HG02642 (cell line): ENCODE data around the gene ISL2.

Source experiments
- ATAC-seq: cut with Tn5 transposase; IDR thresholded peaks from one replicate; pipeline ENCODE4 v1.9.1; 2021; ENCODE audit warnings: mild to moderate bottlenecking; ENCODE audit not compliant: unreplicated experiment, poor library complexity

The ISL2 gene

GRCh38 chr15:76341366-76342057 is 4.9 kb downstream of the ISL2 start:
- no peak for ATAC-seq

GRCh38 chr15:76342058-76342381 is 5.4 kb downstream of the ISL2 start:
- ATAC-seq, result no peak

GRCh38 chr15:76342382-76343201 is 6.0 kb downstream of the ISL2 start:
- no peak for ATAC-seq

DNA sequence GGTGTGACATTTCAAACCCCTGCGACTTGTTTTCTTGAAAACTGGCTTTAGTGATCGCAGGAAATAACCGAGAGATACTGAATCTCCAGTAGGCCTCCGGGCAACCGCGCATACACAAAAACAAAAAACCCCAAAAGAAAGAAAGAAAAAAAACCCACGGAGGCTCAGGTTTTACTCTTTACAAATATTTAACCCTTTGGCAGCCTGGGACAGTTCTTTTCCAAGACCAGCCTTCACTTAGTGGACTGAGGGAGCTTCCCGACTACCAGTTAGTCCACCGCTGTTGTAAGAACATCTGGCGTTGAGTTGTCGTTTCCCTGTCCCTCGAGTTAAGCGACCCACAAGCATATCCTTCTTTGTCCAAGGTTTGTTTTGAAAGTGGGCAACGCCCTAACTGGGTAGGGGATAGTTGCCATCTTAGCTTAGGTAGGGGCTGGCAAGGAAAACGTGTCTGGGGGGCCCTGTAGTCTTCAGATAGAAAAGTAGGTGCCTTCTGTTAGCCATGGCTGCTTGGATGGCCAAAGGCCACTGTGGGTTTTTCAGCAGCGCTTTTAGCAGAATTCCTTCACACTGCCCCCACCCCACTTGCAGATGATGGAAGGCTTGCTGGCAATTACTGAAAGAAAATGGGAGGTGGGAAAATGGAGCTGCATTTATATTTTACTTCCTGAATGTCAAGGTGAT is 6.9 kb downstream of the ISL2 start:
- ATAC-seq, result no peak

DNA sequence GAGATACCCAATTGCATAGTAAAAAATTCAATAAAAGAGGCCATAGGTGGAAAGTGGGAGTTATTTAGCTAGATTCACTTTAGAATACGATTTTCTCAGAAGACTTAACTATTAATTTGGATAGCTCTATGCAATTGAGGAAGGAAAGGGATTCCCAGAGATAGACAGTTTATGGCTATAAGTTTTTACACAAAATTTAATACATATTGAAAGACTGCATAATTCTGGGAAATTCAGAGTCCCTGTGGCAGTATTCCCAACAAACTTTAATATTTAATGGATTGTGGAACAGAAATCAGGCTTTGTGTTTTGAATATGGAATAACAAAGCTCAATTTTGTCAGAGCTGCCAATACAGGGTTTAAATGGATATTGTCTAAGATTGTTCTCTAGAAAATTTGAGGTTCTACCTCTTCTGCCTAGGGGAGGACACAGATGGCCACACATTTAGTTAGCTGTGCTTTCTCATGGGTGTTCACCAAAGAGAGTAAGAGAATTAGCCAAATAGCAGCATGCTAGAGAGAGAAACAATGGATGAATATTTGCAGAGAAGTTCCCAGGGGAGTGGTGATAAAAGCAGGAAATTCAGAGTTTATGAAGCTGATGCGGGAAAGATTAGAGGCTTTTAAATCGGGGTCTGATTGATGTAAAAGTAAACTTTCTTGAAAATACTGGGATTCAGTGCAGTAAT is 8.5 kb downstream of the ISL2 start:
- ATAC-seq, result no peak

GRCh38 chr15:76345583-76345879 is 9.0 kb downstream of the ISL2 start:
- ATAC-seq, result no peak

GRCh38 chr15:76345880-76346668 is 9.5 kb downstream of the ISL2 start:
- no peak for ATAC-seq

- no peak for ATAC-seq
These were observed 10.3 kb downstream of the ISL2 start for GRCh38 chr15:76346669-76347481.

- ATAC-seq, result no peak
These were observed 11.0 kb downstream of the ISL2 start for GRCh38 chr15:76347482-76348055.

DNA sequence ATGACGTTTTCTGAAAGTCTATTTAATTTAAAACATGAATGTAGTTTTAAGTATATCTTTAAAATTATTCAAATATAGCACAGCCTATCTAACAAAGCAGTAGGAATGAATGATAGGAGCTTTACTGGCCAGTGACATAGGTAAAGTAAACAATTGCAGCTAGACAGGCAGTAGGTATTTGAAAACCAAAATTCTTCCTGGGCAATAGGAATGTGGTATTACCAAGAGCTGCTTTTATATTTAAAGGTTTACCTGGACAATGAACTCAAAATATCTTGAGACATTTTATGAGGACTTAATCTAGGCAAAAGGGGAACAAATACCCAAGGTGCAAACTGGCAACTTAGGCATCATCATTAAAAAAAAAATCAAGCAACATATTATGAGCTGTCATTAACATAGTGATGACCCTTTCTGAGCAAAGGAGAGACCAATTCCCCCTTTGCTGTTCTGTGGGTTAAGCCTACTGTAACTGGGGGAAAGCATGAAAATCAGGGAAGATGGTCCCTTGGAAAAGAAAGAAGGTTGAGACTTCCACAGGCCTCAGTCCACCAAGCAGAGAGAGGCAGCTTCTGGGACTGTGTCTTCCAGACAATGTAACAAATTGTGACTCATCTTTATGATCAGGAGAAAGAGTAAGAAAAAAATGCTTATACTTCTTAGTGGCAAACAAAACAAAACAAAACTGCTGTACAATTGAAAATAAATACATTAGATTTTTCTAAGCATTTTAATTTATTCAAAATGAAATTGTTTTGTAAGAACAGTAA is 12.9 kb downstream of the ISL2 start:
- ATAC-seq, result no peak

DNA sequence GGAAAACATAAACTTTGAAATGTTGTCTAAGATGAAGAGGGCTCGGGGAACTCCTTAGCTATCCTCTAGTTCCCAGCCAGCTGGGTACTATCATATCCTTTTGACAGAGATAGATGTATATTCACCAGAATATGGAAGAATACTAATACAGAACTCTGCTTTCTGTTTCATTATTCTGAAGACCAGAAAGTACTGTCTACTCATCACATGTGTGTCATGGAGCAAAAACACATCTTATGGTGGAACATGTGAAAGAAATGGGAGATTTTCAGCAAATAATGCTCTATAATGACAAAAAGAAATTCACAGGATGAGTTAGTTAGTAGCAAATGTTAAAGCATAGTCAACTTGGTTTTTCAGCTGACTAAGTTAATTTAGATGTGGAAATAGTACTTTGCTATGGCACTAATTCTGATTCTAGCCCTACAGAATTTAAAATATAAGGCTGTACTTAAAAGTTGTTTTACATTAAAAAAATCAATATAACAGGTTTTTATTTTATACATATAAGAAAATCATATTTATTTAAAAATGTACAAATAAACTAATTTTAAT is 16.5 kb downstream of the ISL2 start:
- ATAC-seq, result no peak

DNA sequence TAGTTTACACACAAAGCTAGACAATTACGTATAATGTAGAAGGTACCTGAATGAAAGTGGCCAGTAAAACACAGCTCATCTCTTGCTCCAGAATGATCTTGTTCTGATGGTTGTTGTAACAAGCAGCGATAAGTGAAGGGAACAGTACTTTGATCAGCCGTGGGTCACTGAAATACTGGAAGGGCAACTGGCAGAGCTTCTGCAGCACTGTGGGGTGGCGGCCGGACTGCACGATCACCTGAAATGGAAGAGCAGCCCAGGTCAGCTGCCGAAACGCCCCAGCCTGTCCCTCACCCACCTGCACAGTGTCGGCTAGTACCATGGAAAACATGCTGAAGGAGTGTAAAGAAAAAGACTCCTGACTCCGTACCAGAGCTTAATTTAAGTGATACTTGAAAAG is 17.3 kb downstream of the ISL2 start:
- no peak for ATAC-seq

DNA sequence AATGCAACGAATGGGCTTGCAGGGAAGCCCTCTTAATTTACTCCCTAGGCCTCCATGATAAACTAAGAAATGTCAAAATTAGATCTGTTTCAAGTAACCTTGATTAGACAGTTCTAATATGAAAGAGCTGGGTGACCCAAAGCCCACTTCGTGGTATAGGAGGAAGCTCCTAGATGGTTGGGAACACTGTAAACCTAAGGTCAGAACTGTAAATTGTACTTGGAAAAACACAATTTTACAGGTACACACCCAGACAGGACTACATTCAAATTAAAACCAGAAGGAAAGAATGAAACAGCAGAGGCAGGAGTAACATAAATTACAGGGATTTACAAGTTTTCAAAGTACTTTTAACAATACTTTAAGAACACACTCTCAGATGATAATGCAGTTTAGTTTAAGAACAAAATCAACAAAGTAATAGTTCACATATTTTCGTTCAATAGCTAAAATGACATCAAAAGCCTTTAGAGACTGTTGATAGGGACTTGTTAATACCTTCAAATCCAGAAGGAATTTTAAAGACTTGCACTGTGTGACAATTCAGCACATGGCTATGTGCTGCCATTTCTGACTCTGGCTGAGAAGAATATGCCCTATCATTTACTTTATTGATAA is 18.4 kb downstream of the ISL2 start:
- no peak for ATAC-seq

DNA sequence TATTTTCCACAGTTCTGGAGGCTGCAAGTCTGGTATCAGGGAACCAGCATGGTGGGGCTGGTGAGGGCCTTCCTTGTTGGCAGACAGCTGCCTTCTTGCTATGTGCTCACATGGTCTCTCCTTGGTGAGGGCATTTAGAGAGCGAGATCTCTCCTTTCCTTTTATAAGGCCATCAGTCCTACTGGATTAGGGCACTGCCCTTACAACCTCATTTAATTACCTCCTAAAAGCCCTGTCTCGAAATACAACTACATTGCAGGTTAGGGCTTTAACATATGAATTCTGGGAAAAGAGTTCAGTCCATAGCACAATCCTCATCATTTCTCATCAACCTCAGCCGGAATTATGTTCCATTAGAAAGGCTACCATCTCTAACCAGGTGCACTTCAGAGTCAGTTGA is 21.9 kb downstream of the ISL2 start:
- ATAC-seq, result no peak

- ATAC-seq, result no peak
These were observed 22.6 kb downstream of the ISL2 start for GRCh38 chr15:76359152-76359551.

DNA sequence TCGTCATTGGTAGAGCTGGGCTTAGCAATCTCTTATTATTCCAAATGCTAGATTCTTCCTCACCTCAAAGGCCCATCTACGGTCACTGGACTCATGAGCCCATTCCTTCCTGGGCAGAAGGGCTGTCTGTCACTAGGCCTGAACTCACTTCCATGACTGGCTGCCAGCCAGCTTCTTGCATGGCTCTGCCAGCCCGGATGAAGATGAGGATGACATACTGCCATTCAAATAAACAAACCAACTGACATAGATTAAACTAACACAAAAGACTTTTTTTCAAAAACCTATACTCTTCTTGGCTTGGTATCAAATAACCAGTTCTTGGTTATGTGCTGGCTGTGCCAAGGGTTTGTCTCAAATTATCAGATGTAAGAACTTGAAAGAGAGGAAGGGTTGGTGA is 23.8 kb downstream of the ISL2 start:
- ATAC-seq, result no peak

DNA sequence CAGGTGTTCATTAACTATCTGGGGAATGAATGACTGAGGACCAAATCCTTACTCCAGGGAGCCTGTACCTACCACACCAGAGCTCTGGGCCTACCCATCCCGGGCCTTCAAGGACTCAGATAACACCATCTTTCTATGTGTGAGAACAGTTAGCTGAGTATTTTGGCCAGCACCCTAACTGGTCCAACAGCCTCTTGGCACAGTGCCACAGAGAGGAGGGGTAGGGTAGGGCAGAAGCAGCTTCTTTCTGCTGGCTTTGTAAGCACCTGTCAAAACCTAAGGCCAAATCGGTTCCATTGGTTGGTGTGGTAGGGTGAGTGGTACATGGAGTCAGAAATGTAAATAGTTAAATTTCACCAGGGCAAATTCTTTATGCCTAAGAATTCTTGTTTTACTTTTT is 26.7 kb downstream of the ISL2 start:
- ATAC-seq, result no peak

DNA sequence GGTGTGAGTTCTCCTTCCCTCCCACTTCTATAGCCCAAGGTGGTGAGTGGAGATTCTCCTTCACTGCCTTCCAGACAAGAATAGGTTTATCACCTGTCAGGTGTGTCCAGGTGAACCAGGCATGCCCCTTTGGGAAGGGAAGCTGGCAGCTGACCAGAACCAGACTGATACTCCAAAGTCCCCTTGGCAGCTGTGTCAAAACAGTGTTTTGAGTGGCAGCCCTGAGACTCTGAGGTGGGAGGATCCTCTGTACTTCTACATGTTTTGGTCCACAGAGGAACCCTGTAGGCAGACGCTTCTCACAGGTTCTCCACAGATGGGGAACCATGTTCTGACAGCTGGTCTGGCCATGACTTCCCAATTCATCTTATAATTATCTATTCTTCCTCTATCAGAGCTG is 30.1 kb downstream of the ISL2 start:
- no peak for ATAC-seq
